Activated CD8-positive, alpha-beta T cell treated with anti-CD3 and anti-CD28 coated beads for 36 hours (primary cell): ENCODE results near the gene ACOT11. TPM values are rescaled to one million over a fixed set of nuclear protein-coding genes. Genes with fewer than 3 reads are reported as not detected.

ENCODE experiments used
- ATAC-seq: fragments of 200-7000 bp; cut with Tn5 transposase; one replicate; pipeline ENCODE4 v1.10.0; 2021; ENCODE audit warnings: mild to moderate bottlenecking, moderate library complexity
- CTCF ChIA-PET: fragments of 350-600 bp; sonication (Branson Sonifier 250); formaldehyde crosslinking; loops from one replicate; lab custom pipeline; 2021; ENCODE audit warnings: antibody characterized with exemption; lab: Charles Lee
- POLR2A ChIA-PET: fragments of 350-600 bp; sonication (Branson Sonifier 250); formaldehyde crosslinking; loops from one replicate; lab custom pipeline; 2021; ENCODE audit warnings: antibody characterized with exemption; lab: Charles Lee
- DNase-seq: peaks from one replicate; pipeline ENCODE4 v3.0.0-alpha.2; 2020
- H3K27ac Mint-ChIP-seq: one replicate; pipeline ENCODE4 v1.8.0; 2021; ENCODE audit warnings: mild to moderate bottlenecking, mixed read lengths
- H3K27me3 Mint-ChIP-seq: one replicate; pipeline ENCODE4 v1.8.0; 2021; ENCODE audit warnings: mixed read lengths
- H3K36me3 Mint-ChIP-seq: one replicate; pipeline ENCODE4 v1.8.0; 2021; ENCODE audit warnings: low read depth, mixed read lengths
- H3K4me1 Mint-ChIP-seq: one replicate; pipeline ENCODE4 v1.8.0; 2021; ENCODE audit warnings: low read depth, mixed read lengths
- H3K4me3 Mint-ChIP-seq: one replicate; pipeline ENCODE4 v1.8.0; 2021; ENCODE audit warnings: mild to moderate bottlenecking, moderate library complexity, mixed read lengths
- H3K9me3 Mint-ChIP-seq: one replicate; pipeline ENCODE4 v1.8.0; 2021; ENCODE audit warnings: mixed read lengths
- CTCF ChIP-seq: fragments of 200-600 bp; IDR thresholded peaks from one replicate; pipeline ENCODE4 v1.8.0; 2022; ENCODE audit warnings: antibody characterized with exemption, mild to moderate bottlenecking
- intact Hi-C: fragments of 100-400 bp; cut with micrococcal nuclease; formaldehyde crosslinking; loops from one replicate; pipeline ENCODE4 v1.10.0; 2022
- total RNA-seq, 2 experiments: library from RNA; stranded (reverse); gene quantifications; one replicate each; pipeline ENCODE4 v1.2.3, GENCODE V29; 2021

The ACOT11 gene
- total RNA-seq, 2 experiments from 2014 or later: 1.1 to 1.2 TPM

GRCh38 chr1:54570161-54570560 is 22.1 kb downstream of the ACOT11 start:
- POLR2A ChIA-PET: no interaction called here
- Mint-ChIP-seq H3K27me3 (no peaks in the 10 kb centered on the region), H3K4me1 (no peaks in the 10 kb centered on the region), H3K36me3 (no peaks in the 10 kb centered on the region), H3K27ac (no peak overlapping the region), H3K9me3 (no peaks in the 10 kb centered on the region), H3K4me3 (no peak overlapping the region)
- CTCF ChIA-PET: no interaction called here
- no peak for ATAC-seq
- no peak for DNase-seq
- TF ChIP-seq CTCF: no peak
- intact Hi-C loops: no loop called here

GRCh38 chr1:54571326-54571725 is 23.3 kb downstream of the ACOT11 start:
- ChIA-PET CTCF (no interaction called here), POLR2A (no interaction called here)
- Mint-ChIP-seq H3K4me3 (no peak overlapping the region), H3K4me1 (no peaks in the 10 kb centered on the region), H3K27ac (no peak overlapping the region), H3K9me3 (no peaks in the 10 kb centered on the region), H3K36me3 (no peaks in the 10 kb centered on the region), H3K27me3 (no peaks in the 10 kb centered on the region)
- TF ChIP-seq CTCF: no peak
- ATAC-seq (no peak), DNase-seq (no peak)
- intact Hi-C loops: no loop called here

GRCh38 chr1:54571803-54572541 is 23.9 kb downstream of the ACOT11 start:
- intact Hi-C loops: no loop called here
- H3K9me3 Mint-ChIP-seq: no peaks in the 10 kb centered on the region
- H3K4me3 Mint-ChIP-seq: no peak overlapping the region
- DNase-seq: no peak
- no peaks in the 10 kb centered on the region for H3K27me3 Mint-ChIP-seq
- no peaks in the 10 kb centered on the region for H3K36me3 Mint-ChIP-seq
- H3K27ac Mint-ChIP-seq: no peak overlapping the region
- CTCF ChIA-PET: no interaction called here
- TF ChIP-seq CTCF: no peak
- H3K4me1 Mint-ChIP-seq: no peaks in the 10 kb centered on the region
- no peak for ATAC-seq
- POLR2A ChIA-PET: interaction anchor here (0.7 kb wide), 1 partner anchor 371 kb away, joined by 3 read pairs; no protein-coding TSS in a partner anchor

- no peak overlapping the region for H3K27ac Mint-ChIP-seq
- no peak for DNase-seq
- H3K4me1 Mint-ChIP-seq: no peaks in the 10 kb centered on the region
- ChIA-PET CTCF (no interaction called here), POLR2A (interaction anchor here (0.7 to 1.2 kb wide), 2 partner anchors 13 to 371 kb away, joined by 3 to 4 read pairs; no protein-coding TSS in a partner anchor)
- no peaks in the 10 kb centered on the region for H3K27me3 Mint-ChIP-seq
- H3K4me3 Mint-ChIP-seq: no peak overlapping the region
- ATAC-seq: no peak
- no peak for TF ChIP-seq CTCF
- intact Hi-C loops: no loop called here
- H3K36me3 Mint-ChIP-seq: no peaks in the 10 kb centered on the region
- H3K9me3 Mint-ChIP-seq: no peaks in the 10 kb centered on the region
Measured at GRCh38 chr1:54572542-54572850, 24.5 kb downstream of the ACOT11 start.

GRCh38 chr1:54574158-54574778 is 26.2 kb downstream of the ACOT11 start:
- DNase-seq (no peak), ATAC-seq (no peak)
- Mint-ChIP-seq H3K4me1 (no peaks in the 10 kb centered on the region), H3K9me3 (no peaks in the 10 kb centered on the region), H3K4me3 (no peak overlapping the region), H3K27me3 (no peaks in the 10 kb centered on the region), H3K36me3 (no peaks in the 10 kb centered on the region), H3K27ac (no peak overlapping the region)
- no peak for TF ChIP-seq CTCF
- ChIA-PET POLR2A (no interaction called here), CTCF (no interaction called here)
- intact Hi-C loops: no loop called here
